HG03135 (cell line): ENCODE measurements around the gene INPP5E.

Experiments used
- ATAC-seq: cut with Tn5 transposase; IDR thresholded peaks from one replicate; pipeline ENCODE4 v1.9.1; 2021; ENCODE audit warnings: mild to moderate bottlenecking, moderate library complexity; ENCODE audit not compliant: unreplicated experiment

Gene INPP5E

GRCh38 chr9:136473354-136473721 is 33.7 kb upstream of the INPP5E start:
- no peak for ATAC-seq

DNA sequence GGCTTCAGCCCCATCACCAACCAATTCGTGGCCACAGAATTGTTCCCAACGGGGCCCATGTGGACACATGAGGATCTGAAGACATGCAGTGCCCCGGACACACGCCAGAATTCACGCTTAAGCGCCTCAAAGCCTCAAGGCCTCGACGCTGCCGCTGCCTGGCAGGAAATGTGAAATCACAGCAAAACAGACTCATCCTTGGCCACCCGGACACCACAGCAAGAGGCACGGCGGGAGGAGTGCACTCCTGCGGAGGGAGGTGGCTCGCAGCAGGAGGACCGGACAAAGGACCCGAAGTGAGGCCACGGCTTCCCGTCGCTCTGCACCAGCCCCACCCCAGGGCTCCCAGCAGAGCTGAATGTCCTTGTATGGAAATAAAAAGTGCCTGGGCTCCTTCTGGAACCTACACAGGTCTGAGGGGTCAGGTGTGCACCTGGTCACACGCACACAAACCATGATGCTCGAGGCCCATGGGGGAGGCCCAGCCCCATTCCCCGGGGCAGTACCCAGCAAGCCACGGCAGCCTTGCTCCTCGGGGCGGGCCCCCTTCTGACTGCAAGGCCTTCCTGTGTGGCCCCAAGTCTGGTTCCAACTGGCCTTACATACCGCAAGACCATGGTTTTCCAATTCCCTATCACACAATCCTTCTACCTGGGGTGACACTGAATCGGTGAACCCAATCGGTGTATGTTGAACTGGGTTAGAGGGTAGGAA is 33.2 kb upstream of the INPP5E start:
- ATAC-seq = no peak

GRCh38 chr9:136471802-136472487 is 32.3 kb upstream of the INPP5E start:
- ATAC-seq = no peak

GRCh38 chr9:136470792-136471469 is 31.3 kb upstream of the INPP5E start:
- ATAC-seq = no peak

DNA sequence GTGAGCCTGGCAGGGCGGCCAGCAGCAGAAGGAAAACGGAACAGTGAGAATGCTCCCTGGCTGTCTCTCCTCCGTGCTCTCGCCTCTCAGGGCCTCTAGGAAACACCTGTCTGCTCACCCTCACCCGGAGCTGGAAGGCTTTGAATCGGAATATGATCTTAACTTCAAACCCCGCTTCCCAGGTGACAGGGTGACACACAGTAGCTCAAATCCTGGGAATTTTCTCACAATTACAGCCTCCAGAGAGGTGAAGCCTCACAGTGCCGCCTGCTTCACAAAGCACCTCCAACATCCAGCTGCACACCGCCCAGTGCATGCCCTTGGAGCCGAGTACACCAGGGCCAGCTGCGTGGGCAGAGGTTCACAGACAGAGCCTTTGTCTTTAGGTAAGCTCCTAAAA is 30.7 kb upstream of the INPP5E start:
- no peak for ATAC-seq

DNA sequence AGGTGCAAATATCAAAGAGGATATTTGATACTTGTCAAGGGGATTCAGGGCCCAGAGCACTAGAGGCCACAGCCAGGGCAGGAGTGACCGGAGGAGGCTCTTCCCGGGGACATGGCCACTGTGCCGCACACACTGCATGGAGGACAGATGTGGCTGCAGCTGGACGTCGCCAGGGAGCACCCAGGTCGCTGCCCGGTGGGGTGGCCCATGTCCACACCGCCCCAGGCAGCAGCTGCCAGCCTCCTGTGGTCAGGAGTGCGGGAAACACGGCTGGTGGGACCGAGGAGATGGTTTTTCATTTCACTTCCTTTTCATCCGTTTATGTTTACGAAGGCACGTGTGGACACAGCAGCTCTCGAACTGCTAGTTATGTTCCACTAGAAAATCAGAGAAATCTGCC is 28.1 kb upstream of the INPP5E start:
- ATAC-seq = no peak

DNA sequence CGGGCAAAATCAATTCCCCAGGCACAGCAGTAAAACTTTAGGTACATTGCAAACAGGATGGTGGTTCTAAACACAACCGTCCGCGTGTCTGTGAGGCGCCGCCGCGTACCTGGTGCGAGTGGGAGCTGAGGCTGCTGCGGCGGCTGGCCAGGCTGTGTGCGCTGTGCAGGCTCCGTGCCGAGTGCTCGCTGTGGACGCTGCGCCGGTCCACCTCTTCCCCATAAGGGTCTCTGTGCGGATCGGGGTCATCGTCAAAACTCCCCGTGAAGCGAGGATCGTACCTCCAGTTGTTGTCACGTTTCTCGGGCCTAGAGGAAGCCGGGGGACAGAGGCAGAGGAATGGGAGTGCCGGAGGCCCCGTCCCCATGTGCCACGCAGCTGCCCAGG is 26.5 kb upstream of the INPP5E start:
- no peak for ATAC-seq

DNA sequence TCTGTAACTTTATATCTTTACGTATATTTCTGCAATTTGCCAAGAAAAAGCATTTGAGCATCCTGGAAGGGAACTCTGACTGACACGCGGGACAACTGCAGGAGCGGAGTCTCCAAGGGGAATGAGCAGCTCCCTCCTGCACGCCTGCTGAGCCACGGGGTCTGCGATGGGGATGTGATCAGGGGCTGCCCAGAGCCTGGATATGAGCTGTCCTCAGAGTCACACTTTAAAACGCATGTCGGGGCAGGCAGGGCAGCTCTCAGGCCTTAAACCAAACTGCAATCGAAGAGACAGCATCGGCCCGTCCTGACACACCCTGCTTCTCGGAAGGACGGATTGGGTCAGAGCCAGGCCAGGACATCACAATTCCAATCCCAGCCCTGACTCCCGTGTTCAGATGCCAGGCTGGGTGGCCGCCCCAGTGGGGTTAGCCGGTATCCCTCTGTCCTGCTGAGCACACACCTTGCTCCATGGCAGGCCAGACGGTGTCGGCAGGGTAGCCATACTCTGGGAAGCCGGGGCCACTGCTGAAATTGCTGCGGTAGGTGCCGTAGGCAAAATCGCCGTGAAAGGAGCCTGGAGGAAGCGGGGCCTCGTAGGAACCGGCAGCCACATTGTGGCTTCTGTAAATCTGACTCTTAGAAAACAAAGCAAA is 26.0 kb upstream of the INPP5E start:
- no peak for ATAC-seq

DNA sequence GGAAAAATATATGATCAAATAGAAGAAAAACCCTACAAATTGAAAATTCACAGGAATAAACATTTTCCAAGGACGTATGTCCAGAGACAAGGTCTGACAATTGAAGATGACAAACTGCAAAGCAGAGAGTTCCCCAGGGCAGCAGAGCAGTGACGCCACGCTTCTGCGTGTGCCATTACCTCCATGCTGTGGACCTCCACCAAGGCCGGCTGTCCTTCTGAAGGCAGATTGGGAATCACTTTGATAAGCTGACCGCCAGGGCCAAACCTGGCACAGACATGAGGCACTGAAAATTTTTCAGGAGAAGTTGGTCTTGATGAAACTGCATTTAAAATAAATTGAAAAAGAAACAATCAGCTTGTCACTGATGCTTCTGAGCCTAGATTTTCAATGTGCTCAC is 24.6 kb upstream of the INPP5E start:
- ATAC-seq = no peak

- no peak for ATAC-seq
Observed at GRCh38 chr9:136463578-136463977, 23.9 kb upstream of the INPP5E start.

DNA sequence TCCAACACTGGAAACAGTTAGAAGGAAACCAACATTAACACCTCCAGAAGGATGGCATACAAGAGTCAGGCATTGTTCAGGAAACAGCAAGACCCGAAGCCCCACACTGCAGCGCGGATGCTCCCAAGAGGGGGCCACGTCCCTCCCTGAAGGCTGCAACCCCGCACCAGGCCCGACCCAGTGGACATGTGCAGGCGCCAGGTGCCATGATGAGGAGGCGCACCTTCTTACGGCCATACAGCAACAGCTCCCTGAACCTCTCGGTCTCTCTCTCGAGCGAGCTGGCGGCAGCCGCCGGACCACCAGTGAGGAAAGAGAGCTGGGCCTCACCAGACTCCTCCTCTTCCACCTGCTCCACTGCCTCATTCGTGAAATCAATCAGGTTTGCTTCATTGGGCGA is 23.0 kb upstream of the INPP5E start:
- ATAC-seq = no peak

GRCh38 chr9:136460772-136461325 is 21.2 kb upstream of the INPP5E start:
- ATAC-seq = no peak

DNA sequence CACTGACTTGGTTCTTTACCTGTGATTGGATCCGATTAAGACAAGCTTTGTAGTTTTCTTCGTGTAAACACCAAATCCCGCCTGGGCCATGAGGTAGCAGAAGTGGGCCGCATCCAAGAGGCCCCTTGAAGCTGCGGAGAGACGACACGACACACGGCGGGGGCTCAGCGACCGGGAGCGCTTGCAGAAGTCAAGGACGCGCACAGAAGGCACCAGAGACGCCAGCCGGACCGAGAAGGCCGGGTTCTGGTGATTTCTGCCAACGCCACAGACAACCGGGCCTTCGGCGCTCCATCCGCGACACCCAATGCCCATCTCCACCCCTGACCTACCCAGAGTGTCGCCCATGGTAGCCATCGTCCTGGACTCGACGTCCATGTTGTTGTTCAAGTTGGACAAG is 19.8 kb upstream of the INPP5E start:
- no peak for ATAC-seq

- ATAC-seq = no peak
Observed at GRCh38 chr9:136457326-136457725, 17.7 kb upstream of the INPP5E start.

DNA sequence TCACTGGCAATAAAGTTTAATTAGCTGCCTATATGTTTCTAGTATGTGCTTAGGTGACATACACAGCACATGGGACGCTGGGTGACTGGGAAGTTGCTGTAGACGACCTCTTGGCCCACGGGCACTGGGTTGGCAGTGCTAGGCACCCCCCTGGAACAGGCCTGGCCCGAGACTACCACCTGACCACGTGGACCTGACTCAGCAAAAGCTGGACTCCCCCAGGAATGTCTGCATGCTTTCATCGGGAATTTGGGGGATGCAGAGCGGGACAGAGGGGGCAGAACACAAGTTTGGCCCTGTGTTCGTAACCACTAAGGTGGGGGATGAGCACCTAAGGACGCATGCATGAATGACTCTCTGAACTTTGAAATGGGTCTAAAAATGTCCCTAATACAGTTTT is 16.6 kb upstream of the INPP5E start:
- no peak for ATAC-seq

DNA sequence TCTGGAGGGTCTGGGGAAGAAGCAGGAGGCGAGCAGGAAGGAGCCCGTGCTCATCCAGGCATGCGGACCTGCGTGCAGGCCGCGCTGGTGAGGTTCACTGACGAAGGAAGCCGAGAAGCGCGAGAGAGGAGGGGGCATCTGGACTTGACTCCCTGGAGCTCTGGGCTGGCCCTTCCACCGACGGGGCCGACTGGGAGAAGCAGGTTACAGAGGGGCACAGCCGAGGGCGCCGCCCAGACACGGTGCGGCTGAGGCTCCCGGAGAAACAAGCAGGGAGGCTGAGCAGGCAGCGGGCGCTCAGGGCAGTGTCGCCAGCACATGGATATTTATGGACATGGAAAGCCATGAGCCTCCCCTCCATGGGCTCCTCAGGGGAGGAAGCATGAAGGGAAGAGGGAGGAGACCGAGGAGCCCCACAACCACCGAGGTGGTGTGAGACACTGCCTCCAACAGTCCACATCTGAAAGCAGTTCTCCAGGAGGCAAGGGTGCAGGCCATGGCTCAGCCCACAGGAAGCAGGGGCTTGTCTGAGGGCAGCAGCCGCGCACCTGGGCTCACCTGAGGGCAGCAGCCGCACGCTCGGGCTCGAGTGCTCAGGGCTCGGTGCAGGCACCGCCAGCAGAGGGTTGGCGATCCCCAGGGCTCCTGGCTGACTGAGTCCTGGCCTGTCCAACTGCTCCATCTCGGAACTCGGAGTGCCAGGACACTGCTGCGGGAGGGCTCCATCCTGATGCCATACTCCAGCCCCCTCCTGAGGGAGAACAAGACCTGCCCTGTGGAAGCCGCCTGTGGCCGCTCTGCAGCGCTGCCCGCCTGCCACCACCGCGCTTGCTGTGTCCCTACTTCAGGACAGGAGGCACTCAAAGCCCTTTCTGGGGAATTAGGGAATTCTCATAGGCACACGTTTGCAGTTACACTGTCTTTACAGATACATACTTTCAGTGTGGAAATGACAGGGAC is 15.7 kb upstream of the INPP5E start:
- no peak for ATAC-seq

- ATAC-seq = no peak
Observed at GRCh38 chr9:136454026-136454796, 14.6 kb upstream of the INPP5E start.

GRCh38 chr9:136453326-136453725 is 13.7 kb upstream of the INPP5E start:
- ATAC-seq = no peak

GRCh38 chr9:136451221-136451877 is 11.7 kb upstream of the INPP5E start:
- ATAC-seq = no peak
